Measurements from ENCODE around the gene RUSF1. TPM values are rescaled to one million over a fixed set of nuclear protein-coding genes. Genes with fewer than 3 reads are reported as not detected.
"Not testable (repeated sequence)": the region's sequence is repeated elsewhere in the genome, so short reads cannot be mapped to it uniquely, and the experiment has no call there.

RUSF1 gene
- total RNA-seq, 1 donor from 2014 or later, result 20.6 TPM

GRCh38 chr16:31455601-31456314 lies 52.4 kb downstream of the RUSF1 start:
- Histone ChIP-seq H3K4me3 (peak overlapping the region; percentile 6), H3K36me3 (no peaks in the 10 kb centered on the region), H3K27me3 (ENCODE audit: low read depth) (no peaks in the 10 kb centered on the region), H3K27ac (replicated peaks) (no peak overlapping the region), H3K4me1 (peaks cover 88% of the 10 kb centered on the region), H3K9me3 (replicated peaks) (no peaks in the 10 kb centered on the region)
- DNase-seq, result no peak
- intact Hi-C loops (cut with micrococcal nuclease), result loop anchor here (10.0 kb wide), 1 partner anchor 471 kb away; the partner anchor contains the start of gene HSD3B7
- TF ChIP-seq CTCF (IDR thresholded peaks at IDR 0.05; ENCODE audit: borderline replicate concordance), result peak; percentile 32

- intact Hi-C loops (cut with micrococcal nuclease), result loop anchor here (10.0 kb wide), 1 partner anchor 469 kb away; the partner anchor contains the start of gene HSD3B7
- TF ChIP-seq CTCF (IDR thresholded peaks at IDR 0.05; ENCODE audit: borderline replicate concordance), result no peak
- Histone ChIP-seq H3K4me1 (peaks cover 73% of the 10 kb centered on the region), H3K36me3 (no peaks in the 10 kb centered on the region), H3K27me3 (ENCODE audit: low read depth) (no peaks in the 10 kb centered on the region), H3K27ac (replicated peaks) (peak overlapping the region; percentile 72), H3K9me3 (replicated peaks) (no peaks in the 10 kb centered on the region), H3K4me3 (peak overlapping the region; percentile 14)
- no peak for DNase-seq
Observed at GRCh38 chr16:31453255-31454204, 54.7 kb downstream of the RUSF1 start.

- intact Hi-C loops (cut with micrococcal nuclease), result loop anchor here (10.0 kb wide), 1 partner anchor 468 kb away; the partner anchor contains the start of gene HSD3B7
- H3K36me3 ChIP-seq, result no peaks in the 10 kb centered on the region
- H3K4me1 ChIP-seq, result peaks cover 64% of the 10 kb centered on the region
- H3K27me3 ChIP-seq (ENCODE audit: low read depth), result no peaks in the 10 kb centered on the region
- H3K9me3 ChIP-seq (replicated peaks), result no peaks in the 10 kb centered on the region
- TF ChIP-seq CTCF (IDR thresholded peaks at IDR 0.05; ENCODE audit: borderline replicate concordance), result no peak
- no peak for DNase-seq
- H3K4me3 ChIP-seq, result no peak overlapping the region
- peak overlapping the region; percentile 72 for H3K27ac ChIP-seq (replicated peaks)
Observed at GRCh38 chr16:31452631-31453106, 55.5 kb downstream of the RUSF1 start.

GRCh38 chr16:31451681-31452351 lies 56.4 kb downstream of the RUSF1 start:
- Histone ChIP-seq H3K4me3 (no peak overlapping the region), H3K36me3 (no peaks in the 10 kb centered on the region), H3K27me3 (ENCODE audit: low read depth) (no peaks in the 10 kb centered on the region), H3K4me1 (peaks cover 56% of the 10 kb centered on the region), H3K27ac (replicated peaks) (peak overlapping the region; percentile 72), H3K9me3 (replicated peaks) (no peaks in the 10 kb centered on the region)
- intact Hi-C loops (cut with micrococcal nuclease), result loop anchor here (10.0 kb wide), 1 partner anchor 467 kb away; the partner anchor contains the start of gene HSD3B7
- DNase-seq, result peak; percentile 46
- peak; percentile 66 for TF ChIP-seq CTCF (IDR thresholded peaks at IDR 0.05; ENCODE audit: borderline replicate concordance)

GRCh38 chr16:31451201-31451600 lies 57.0 kb downstream of the RUSF1 start:
- intact Hi-C loops (cut with micrococcal nuclease), result loop anchor here (10.0 kb wide), 1 partner anchor 466 kb away; the partner anchor contains the start of gene HSD3B7
- TF ChIP-seq CTCF (IDR thresholded peaks at IDR 0.05; ENCODE audit: borderline replicate concordance), result no peak
- DNase-seq, result no peak
- Histone ChIP-seq H3K9me3 (replicated peaks) (no peaks in the 10 kb centered on the region), H3K4me3 (no peak overlapping the region), H3K4me1 (peaks cover 49% of the 10 kb centered on the region), H3K27ac (replicated peaks) (peak overlapping the region; percentile 72), H3K27me3 (ENCODE audit: low read depth) (no peaks in the 10 kb centered on the region), H3K36me3 (no peaks in the 10 kb centered on the region)

- H3K9me3 ChIP-seq (replicated peaks); H3K27ac ChIP-seq (replicated peaks); H3K4me3 ChIP-seq; DNase-seq; intact Hi-C loops (cut with micrococcal nuclease); H3K36me3 ChIP-seq; H3K27me3 ChIP-seq (ENCODE audit: low read depth): not testable (repeated sequence)
- peaks cover 19% of the 10 kb centered on the region for H3K4me1 ChIP-seq
Observed at GRCh38 chr16:31445931-31446330, 62.3 kb downstream of the RUSF1 start.

Data from left ventricle myocardium inferior (tissue), 1 donor.